HG03280 (cell line): ENCODE results near the gene TNRC6A.
"Not testable (repeated sequence)": the region's sequence is repeated elsewhere in the genome, so short reads cannot be mapped to it uniquely, and the experiment has no call there.

Experiments
- ATAC-seq: cut with Tn5 transposase; IDR thresholded peaks from one replicate; pipeline ENCODE4 v1.9.1; 2021; ENCODE audit warnings: mild to moderate bottlenecking, moderate library complexity; ENCODE audit not compliant: unreplicated experiment

Gene TNRC6A

GRCh38 chr16:24810951-24811843 lies 81.7 kb downstream of the TNRC6A start:
- ATAC-seq, result no peak

- not testable (repeated sequence) for ATAC-seq
Observed at GRCh38 chr16:24812813-24813212, 83.4 kb downstream of the TNRC6A start.

- no peak for ATAC-seq
Observed at GRCh38 chr16:24815021-24815420, 85.6 kb downstream of the TNRC6A start.

GRCh38 chr16:24816688-24817087 lies 87.2 kb downstream of the TNRC6A start:
- no peak for ATAC-seq

GRCh38 chr16:24819462-24820040 lies 90.1 kb downstream of the TNRC6A start:
- ATAC-seq, result no peak

- no peak for ATAC-seq
Observed at GRCh38 chr16:24820522-24820921, 91.1 kb downstream of the TNRC6A start.

- no peak for ATAC-seq
Observed at GRCh38 chr16:24821129-24821528, 91.7 kb downstream of the TNRC6A start.

GRCh38 chr16:24822542-24822941 lies 93.1 kb downstream of the TNRC6A start:
- ATAC-seq, result no peak

GRCh38 chr16:24822974-24823373 lies 93.5 kb downstream of the TNRC6A start:
- ATAC-seq, result no peak

GRCh38 chr16:24825696-24826095 lies 96.2 kb downstream of the TNRC6A start:
- no peak for ATAC-seq

- ATAC-seq, result no peak
Observed at GRCh38 chr16:24826096-24826690, 96.7 kb downstream of the TNRC6A start.

- no peak for ATAC-seq
Observed at GRCh38 chr16:24826817-24827566, 97.5 kb downstream of the TNRC6A start.

- no peak for ATAC-seq
Observed at GRCh38 chr16:24829153-24829552, 99.7 kb downstream of the TNRC6A start.

GRCh38 chr16:24833352-24833751 lies 103.9 kb downstream of the TNRC6A start:
- ATAC-seq, result no peak

- ATAC-seq, result no peak
Observed at GRCh38 chr16:24834459-24835335, 105.2 kb downstream of the TNRC6A start.

GRCh38 chr16:24836836-24837235 lies 107.4 kb downstream of the TNRC6A start:
- no peak for ATAC-seq

- no peak for ATAC-seq
Observed at GRCh38 chr16:24837969-24838368, 108.5 kb downstream of the TNRC6A start.

GRCh38 chr16:24838554-24839266 lies 109.3 kb downstream of the TNRC6A start:
- ATAC-seq, result no peak

- ATAC-seq, result no peak
Observed at GRCh38 chr16:24839347-24839972, 110.0 kb downstream of the TNRC6A start.
